Embryonic facial prominence (tissue), 1 donor: ENCODE results near the gene CNDP1.
"Not testable (repeated sequence)": the region's sequence is repeated elsewhere in the genome, so short reads cannot be mapped to it uniquely, and the experiment has no call there.

Experiments
- DNase-seq: peaks from one replicate; pipeline ENCODE4 v3.0.0-alpha.2; 2016; ENCODE audit errors: extremely low spot score

The CNDP1 gene

DNA sequence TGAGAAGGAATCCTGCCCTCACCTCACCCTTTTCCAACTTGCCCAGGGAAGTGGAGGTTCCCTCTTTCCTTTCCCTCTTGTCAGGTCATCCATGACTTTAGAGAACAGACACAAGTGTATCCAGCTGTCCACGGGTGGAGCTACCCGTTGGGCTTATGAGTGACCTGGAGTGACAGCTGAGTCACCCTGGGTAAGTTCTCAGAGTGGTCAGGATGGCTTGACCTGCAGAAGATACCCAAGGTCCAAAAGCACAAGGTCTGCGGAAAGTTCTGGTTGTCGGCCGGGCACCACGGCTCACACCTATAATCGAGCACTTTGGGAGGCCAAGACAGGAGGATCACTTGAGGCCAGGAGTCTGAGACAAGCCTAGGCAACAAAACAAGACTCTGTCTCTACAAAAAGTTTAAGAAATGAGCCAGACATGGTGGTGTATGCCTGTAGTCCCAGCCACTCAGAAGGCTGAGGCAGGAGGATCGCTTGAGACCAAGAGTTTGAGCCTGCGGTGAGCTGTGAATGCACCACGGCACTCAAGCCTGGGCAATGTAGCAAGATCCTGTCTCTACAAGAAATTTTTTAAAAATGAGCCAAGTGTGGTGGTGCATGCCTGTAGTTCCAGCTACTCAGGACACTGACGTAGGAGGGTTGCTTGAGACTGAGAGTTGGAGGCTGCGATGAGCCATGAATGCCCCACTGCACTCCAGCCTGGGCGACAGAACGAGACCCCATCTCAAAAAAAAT, 14.0 kb upstream of the CNDP1 start:
- no peak for DNase-seq

GRCh38 chr18:74521068-74521725, 13.1 kb upstream of the CNDP1 start:
- DNase-seq: no peak

- no peak for DNase-seq
These were observed 11.4 kb upstream of the CNDP1 start for GRCh38 chr18:74522635-74523548.

- DNase-seq: no peak
These were observed 10.2 kb upstream of the CNDP1 start for GRCh38 chr18:74524097-74524496.

DNA sequence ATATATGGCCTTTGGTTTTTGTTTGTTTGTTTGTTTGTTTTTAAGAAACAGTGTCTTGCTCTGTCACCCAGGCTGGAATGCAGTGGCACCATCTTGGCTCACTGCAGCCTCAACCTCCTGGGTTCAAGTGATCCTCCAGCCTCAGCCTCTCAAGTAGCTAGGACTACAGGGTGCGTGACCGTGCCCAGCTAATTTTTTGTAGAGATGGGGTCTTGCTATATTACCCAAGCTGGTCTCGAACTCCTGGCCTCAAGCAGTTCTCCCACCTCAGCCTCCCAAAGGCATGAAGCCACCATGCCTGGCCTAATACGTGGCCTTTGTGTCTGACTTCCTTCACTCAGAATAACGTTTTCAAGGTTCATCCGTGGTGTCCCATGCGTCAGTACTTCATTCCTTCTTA, 9.4 kb upstream of the CNDP1 start:
- not testable (repeated sequence) for DNase-seq

- DNase-seq: no peak
These were observed 8.6 kb upstream of the CNDP1 start for GRCh38 chr18:74525741-74526140.

GRCh38 chr18:74526488-74526887, 7.8 kb upstream of the CNDP1 start:
- DNase-seq: no peak

- no peak for DNase-seq
These were observed 5.8 kb upstream of the CNDP1 start for GRCh38 chr18:74528478-74528877.

DNA sequence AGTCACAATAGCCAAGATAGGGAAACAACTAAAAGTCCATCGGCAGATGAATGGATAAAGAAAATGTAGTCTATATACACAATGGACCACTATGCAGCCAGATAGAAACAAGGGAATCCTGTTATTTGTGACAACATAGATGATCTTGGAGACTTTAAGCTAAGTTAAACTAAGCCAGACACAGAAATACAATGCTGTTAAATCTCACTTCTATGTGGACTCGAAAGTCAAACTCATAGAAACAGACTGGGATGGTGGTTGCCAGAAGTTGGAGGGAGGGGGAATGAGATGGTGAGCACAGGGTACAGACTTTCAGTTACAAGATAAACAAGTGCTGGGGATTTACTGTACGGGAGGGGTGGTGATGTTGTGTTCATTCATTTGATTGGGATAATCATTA, 5.4 kb upstream of the CNDP1 start:
- DNase-seq: no peak

DNA sequence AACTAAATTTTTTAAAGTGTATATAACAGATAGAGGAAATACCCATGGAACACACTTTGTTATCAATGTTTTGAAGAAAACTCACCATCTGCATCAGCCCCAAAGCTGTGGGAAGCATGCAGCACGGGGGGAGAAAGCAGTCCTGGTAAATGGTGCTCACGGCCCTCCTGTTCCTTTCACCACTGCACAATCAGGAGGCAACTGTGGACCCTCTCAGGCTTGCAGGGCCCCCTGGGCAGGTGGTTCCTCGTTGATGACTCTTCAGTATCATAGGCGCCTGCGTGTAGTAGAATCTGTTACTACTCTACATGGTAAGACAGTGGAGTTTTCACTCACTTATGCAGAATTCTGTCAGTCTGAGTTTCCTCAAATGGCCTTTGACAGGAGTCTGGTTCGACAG, 4.9 kb upstream of the CNDP1 start:
- no peak for DNase-seq

GRCh38 chr18:74529811-74530583, 4.3 kb upstream of the CNDP1 start:
- no peak for DNase-seq

GRCh38 chr18:74530584-74530862, 3.8 kb upstream of the CNDP1 start:
- DNase-seq: no peak

- DNase-seq: no peak
These were observed 3.3 kb upstream of the CNDP1 start for GRCh38 chr18:74531043-74531442.

DNA sequence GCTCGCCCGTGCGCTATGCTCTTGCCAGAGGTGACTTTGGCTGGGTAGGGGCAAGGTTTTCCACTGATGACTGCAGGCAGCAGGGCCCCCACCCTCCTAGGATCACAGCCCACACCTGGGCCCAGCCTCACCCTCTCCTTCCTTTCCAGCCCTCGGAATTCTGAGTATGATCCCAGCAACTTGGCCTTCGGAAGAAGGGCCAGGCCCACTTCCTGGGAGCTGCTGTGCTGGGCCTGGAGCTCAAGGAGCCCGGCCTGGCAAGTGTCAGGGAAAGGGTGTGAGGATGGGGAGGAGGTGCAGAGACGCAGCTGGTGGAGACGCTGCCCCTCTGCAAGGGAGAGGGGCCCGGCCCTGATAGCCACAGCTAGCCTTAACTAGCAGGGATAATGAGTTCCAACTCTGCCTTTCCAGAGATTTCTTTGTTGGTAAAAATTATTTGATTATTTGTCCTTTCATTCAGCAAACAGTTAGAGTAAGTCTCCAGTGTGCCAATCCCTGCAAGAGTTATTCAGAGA, 1.7 kb upstream of the CNDP1 start:
- no peak for DNase-seq

- DNase-seq: no peak
These were observed 634 bp upstream of the CNDP1 start for GRCh38 chr18:74533666-74534065.

DNA sequence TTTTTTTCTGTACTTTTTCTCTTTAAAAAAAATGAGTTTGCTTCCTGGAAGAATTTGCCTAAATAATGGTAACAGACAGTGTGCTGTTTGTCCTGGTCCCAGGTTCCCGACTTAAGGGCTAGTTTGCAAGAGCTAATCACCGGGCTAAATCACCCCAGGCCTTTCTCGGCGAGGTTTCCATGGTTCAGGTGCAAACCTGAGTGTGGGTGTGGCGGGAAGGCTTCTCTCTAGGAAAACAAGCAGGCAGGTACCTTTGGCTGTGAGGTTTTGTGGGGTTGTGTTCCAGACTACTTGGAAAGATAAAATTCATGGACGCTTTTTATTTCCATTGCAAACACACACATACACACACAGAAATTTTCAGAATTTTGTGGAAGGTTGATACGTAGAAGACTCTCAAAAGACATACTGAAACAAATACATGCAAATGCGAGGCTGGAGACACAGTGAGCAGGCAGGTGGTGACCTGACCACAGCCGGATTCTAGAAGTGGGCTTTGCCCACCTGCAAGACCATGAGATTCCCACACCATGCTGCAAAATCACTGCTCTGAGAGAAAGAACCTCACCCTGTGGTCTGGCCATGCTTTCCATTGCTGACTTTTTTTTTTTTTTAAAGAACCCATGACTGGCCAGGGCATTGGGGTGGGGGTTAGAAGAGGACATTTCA, 815 bp downstream of the CNDP1 start:
- no peak for DNase-seq

DNA sequence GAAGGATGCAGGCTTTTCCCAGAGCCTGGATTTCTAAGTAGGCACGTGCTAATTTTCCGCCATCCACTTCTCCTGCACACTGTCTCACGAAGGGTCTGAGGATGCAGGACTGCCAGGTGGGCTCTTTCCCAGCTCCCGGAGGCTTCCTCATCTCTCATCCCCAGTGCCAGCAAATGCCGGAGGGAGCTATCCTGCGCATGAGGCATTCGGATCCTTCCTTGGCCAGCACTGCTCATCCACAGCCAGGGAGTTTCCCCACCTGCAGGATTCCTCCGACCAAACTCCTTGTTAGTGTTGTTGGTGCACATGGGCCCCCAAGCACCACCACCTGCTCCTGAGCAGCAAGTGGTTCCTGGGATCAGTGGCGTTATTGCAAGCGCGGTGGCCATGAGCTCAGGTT, 5.0 kb downstream of the CNDP1 start:
- DNase-seq: no peak

GRCh38 chr18:74540652-74541421, 6.5 kb downstream of the CNDP1 start:
- DNase-seq: no peak

GRCh38 chr18:74541703-74542555, 7.6 kb downstream of the CNDP1 start:
- no peak for DNase-seq

- no peak for DNase-seq
These were observed 10.6 kb downstream of the CNDP1 start for GRCh38 chr18:74544898-74545297.
